Astrocyte of the cerebellum (primary cell): ENCODE measurements around the gene PRKD3.

Experiments
- DNase-seq: peaks from one replicate; pipeline ENCODE4 v3.0.0-alpha.2; 2011; ENCODE audit warnings: low read depth
- H3K4me3 ChIP-seq: 2 replicates; pipeline ENCODE4 v1.5.1; 2011; ENCODE audit warnings: mild to moderate bottlenecking, low read depth, low read length, moderate library complexity
- CTCF ChIP-seq: IDR thresholded peaks from 2 replicates; pipeline ENCODE4 v1.5.1; 2012; ENCODE audit warnings: low read length, low read depth, moderate library complexity, mild to moderate bottlenecking; ENCODE audit errors: missing control alignments
- in situ Hi-C: cut with HindIII; loops from 2 replicates; pipeline ENCODE4 v1.10.0; 2017; ENCODE audit warnings: low sequenced_read_pairs

PRKD3 gene

DNA sequence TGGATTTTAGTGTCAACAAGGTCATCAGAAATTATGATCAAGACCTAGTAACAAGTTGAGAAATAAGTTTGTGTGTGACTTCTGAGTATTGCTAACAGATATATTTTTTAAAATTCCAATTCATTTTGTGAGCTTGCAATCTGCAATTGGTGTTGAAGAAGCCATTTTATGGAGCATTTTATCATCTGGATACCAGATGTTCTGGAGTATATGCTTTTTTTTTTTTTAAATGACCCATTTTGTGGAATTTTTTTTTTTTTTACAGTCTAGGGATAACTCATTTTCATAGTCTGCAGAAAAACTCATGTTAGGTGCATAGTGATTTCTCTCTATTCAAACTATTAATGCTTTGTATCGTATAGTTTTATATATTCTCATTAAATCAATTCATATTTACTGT is 32.4 kb upstream of the PRKD3 start:
- TF ChIP-seq CTCF = no peak
- DNase-seq = no peak
- no peak overlapping the region for H3K4me3 ChIP-seq
- in situ Hi-C loops = no loop called here

- H3K4me3 ChIP-seq = no peak overlapping the region
- TF ChIP-seq CTCF = no peak
- in situ Hi-C loops = no loop called here
- DNase-seq = no peak
Observed at GRCh38 chr2:37356299-37356698, 31.7 kb upstream of the PRKD3 start.

DNA sequence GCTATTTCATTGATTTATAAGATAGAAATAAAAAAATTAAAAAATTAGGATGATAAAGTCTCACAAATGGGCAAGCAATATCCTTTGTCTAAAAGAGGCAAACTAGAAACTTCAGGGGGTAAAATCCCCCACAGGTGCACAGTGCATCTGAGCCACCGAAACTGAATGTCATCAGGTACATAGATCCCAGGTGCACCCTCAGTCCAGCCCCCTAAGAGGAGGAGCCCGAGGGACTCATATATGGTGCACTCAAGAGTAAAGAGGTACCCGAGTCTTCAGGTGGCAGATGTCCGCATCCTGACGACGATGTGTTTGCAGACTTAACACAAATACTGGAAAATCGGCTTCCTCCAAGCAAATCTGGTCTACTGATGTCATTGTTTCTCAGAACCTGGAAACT is 31.1 kb upstream of the PRKD3 start:
- no peak for TF ChIP-seq CTCF
- H3K4me3 ChIP-seq = no peak overlapping the region
- no peak for DNase-seq
- in situ Hi-C loops = no loop called here

- no peak overlapping the region for H3K4me3 ChIP-seq
- TF ChIP-seq CTCF = no peak
- no peak for DNase-seq
- in situ Hi-C loops = no loop called here
Observed at GRCh38 chr2:37354531-37354930, 29.9 kb upstream of the PRKD3 start.

DNA sequence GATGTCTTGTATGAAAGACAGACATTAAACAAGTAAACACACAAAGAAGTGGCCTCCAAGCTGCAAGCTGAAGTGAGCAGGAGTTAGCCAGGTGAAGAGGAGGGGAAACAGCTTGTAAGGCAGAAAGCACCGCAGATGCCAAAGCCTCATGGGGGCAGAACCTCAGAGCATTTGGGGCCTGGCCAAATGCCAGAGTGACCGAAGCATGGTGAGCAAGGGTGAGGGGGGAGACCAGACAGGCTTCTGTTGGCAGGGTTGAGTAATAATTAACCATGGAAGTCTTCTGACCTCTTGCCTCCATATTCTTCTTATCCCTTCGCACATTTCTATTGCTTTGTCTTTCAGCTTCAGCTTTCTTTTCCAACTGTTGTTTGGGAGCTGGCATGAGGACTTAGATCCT is 25.4 kb upstream of the PRKD3 start:
- no peak for TF ChIP-seq CTCF
- DNase-seq = no peak
- H3K4me3 ChIP-seq = no peak overlapping the region
- in situ Hi-C loops = no loop called here

GRCh38 chr2:37349231-37349860 is 24.7 kb upstream of the PRKD3 start:
- TF ChIP-seq CTCF = no peak
- H3K4me3 ChIP-seq = no peak overlapping the region
- in situ Hi-C loops = no loop called here
- no peak for DNase-seq
